Muscle layer of colon (tissue), 2 donors: Measurements from ENCODE around the gene BMP5.

Experiments used
- H3K27ac ChIP-seq: one replicate; pipeline ENCODE4 v1.7.0; 2013; ENCODE audit warnings: low read depth, mild to moderate bottlenecking, low read length, moderate library complexity
- H3K27me3 ChIP-seq, 2 donors: one replicate each; pipeline ENCODE4 v1.7.0; 2013; ENCODE audit warnings: low read length in 2 of 2, mild to moderate bottlenecking in 2 of 2; ENCODE audit not compliant: insufficient read depth in 2 of 2, control insufficient read depth in 1 of 2
- H3K36me3 ChIP-seq: one replicate; pipeline ENCODE4 v1.7.0; 2013; ENCODE audit warnings: mild to moderate bottlenecking, low read length; ENCODE audit not compliant: insufficient read depth
- H3K4me1 ChIP-seq: one replicate; pipeline ENCODE4 v1.7.0; 2013; ENCODE audit warnings: mild to moderate bottlenecking, low read length; ENCODE audit not compliant: insufficient read depth
- H3K4me3 ChIP-seq, 2 donors: one replicate each; pipeline ENCODE4 v1.7.0; 2013; ENCODE audit warnings: low read length in 2 of 2, low read depth in 1 of 2, mild to moderate bottlenecking in 1 of 2, moderate library complexity in 1 of 2
- H3K9ac ChIP-seq: one replicate; pipeline ENCODE4 v1.7.0; 2013; ENCODE audit warnings: low read length
- H3K9me3 ChIP-seq: one replicate; pipeline ENCODE4 v1.7.0; 2013; ENCODE audit warnings: mild to moderate bottlenecking, low read length
- donor health status: abdominal sarcoma.
- donor health status: Adenocarcinoma of cecum.

Gene BMP5

GRCh38 chr6:55898342-55898741 is 23.0 kb upstream of the BMP5 start:
- H3K27me3 ChIP-seq: no peaks in the 10 kb centered on the region
- no peaks in the 10 kb centered on the region for H3K36me3 ChIP-seq
- H3K9me3 ChIP-seq: no peaks in the 10 kb centered on the region
- no peak overlapping the region for H3K9ac ChIP-seq
- no peak overlapping the region for H3K27ac ChIP-seq
- no peak overlapping the region for H3K4me3 ChIP-seq
- H3K4me1 ChIP-seq: no peaks in the 10 kb centered on the region

GRCh38 chr6:55897346-55897745 is 22.0 kb upstream of the BMP5 start:
- H3K4me1 ChIP-seq: no peaks in the 10 kb centered on the region
- no peaks in the 10 kb centered on the region for H3K36me3 ChIP-seq
- H3K9me3 ChIP-seq: no peaks in the 10 kb centered on the region
- H3K9ac ChIP-seq: no peak overlapping the region
- no peak overlapping the region for H3K4me3 ChIP-seq
- no peaks in the 10 kb centered on the region for H3K27me3 ChIP-seq
- no peak overlapping the region for H3K27ac ChIP-seq

GRCh38 chr6:55895972-55896730 is 20.8 kb upstream of the BMP5 start:
- H3K9me3 ChIP-seq: no peaks in the 10 kb centered on the region
- H3K36me3 ChIP-seq: no peaks in the 10 kb centered on the region

GRCh38 chr6:55892749-55893357 is 17.5 kb upstream of the BMP5 start:
- no peaks in the 10 kb centered on the region for H3K4me1 ChIP-seq
- no peaks in the 10 kb centered on the region for H3K36me3 ChIP-seq
- H3K27me3 ChIP-seq: no peaks in the 10 kb centered on the region
- H3K4me3 ChIP-seq: no peak overlapping the region
- no peak overlapping the region for H3K9ac ChIP-seq
- H3K9me3 ChIP-seq: no peaks in the 10 kb centered on the region
- no peak overlapping the region for H3K27ac ChIP-seq

More at GRCh38 chr6:55895972-55896730, 20.8 kb upstream of the BMP5 start:
- H3K4me3 ChIP-seq: no peak overlapping the region
- H3K9ac ChIP-seq: no peak overlapping the region
- H3K27me3 ChIP-seq: no peaks in the 10 kb centered on the region
- H3K27ac ChIP-seq: no peak overlapping the region
- no peaks in the 10 kb centered on the region for H3K4me1 ChIP-seq

- Histone ChIP-seq H3K9me3 (no peaks in the 10 kb centered on the region), H3K27me3 (no peaks in the 10 kb centered on the region), H3K4me3 (no peak overlapping the region), H3K36me3 (no peaks in the 10 kb centered on the region), H3K4me1 (no peaks in the 10 kb centered on the region), H3K27ac (no peak overlapping the region), H3K9ac (no peak overlapping the region)
Observed at GRCh38 chr6:55888917-55889316, 13.5 kb upstream of the BMP5 start.

- Histone ChIP-seq H3K4me3 (no peak overlapping the region), H3K9ac (no peak overlapping the region), H3K27me3 (no peaks in the 10 kb centered on the region), H3K9me3 (no peaks in the 10 kb centered on the region), H3K27ac (no peak overlapping the region), H3K4me1 (peaks cover 8% of the 10 kb centered on the region), H3K36me3 (no peaks in the 10 kb centered on the region)
Observed at GRCh38 chr6:55886185-55886836, 10.9 kb upstream of the BMP5 start.

DNA sequence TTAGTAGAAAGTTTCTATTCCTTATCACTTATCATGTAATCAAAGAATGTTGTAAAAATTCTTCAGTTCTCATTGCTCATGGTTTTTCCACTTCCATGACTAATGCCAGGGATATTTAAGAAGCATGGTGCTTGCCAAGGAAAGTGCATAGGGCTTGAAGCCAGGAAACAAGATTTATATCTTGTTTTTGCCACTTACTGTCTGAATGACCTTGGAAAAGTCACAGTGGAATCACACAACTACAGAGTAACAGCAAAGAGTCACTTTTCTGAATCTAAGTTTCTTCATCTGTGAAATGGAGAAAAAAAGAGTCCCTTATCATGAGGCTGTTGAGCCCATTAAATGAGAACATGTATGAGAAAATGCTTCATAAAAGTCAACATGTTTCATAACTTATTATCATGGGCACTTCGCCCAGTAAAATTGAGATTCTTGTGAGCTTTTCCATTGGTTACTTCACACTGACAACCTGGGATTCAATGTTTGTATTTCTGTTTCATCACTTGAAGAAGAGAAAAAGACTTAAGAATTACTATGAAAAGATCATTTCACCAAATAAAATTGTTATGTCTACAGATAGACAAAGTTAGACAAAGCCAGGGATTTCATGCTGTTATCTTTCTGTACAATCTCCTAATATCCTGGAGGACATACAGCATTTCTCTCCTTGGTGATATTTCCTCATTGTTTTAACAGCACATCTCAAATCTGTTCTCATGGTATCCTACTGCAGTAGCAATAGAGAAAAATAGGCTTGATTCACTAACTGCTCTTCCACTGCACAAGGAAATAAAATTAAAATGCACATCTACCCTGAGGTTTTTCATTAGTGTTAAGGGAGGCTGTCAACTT is 7.6 kb upstream of the BMP5 start:
- Histone ChIP-seq H3K27me3 (no peaks in the 10 kb centered on the region), H3K4me1 (peaks cover 8% of the 10 kb centered on the region), H3K9me3 (no peaks in the 10 kb centered on the region), H3K36me3 (no peaks in the 10 kb centered on the region), H3K27ac (no peak overlapping the region), H3K9ac (no peak overlapping the region), H3K4me3 (no peak overlapping the region)

GRCh38 chr6:55877283-55877682 is 1.9 kb upstream of the BMP5 start:
- Histone ChIP-seq H3K36me3 (no peaks in the 10 kb centered on the region), H3K27me3 (no peaks in the 10 kb centered on the region), H3K9me3 (no peaks in the 10 kb centered on the region), H3K4me1 (peaks cover 1% of the 10 kb centered on the region), H3K9ac (no peak overlapping the region), H3K4me3 (no peak overlapping the region), H3K27ac (no peak overlapping the region)

GRCh38 chr6:55874316-55874715 is 1.1 kb downstream of the BMP5 start:
- no peak overlapping the region for H3K4me3 ChIP-seq
- H3K27ac ChIP-seq: no peak overlapping the region

DNA sequence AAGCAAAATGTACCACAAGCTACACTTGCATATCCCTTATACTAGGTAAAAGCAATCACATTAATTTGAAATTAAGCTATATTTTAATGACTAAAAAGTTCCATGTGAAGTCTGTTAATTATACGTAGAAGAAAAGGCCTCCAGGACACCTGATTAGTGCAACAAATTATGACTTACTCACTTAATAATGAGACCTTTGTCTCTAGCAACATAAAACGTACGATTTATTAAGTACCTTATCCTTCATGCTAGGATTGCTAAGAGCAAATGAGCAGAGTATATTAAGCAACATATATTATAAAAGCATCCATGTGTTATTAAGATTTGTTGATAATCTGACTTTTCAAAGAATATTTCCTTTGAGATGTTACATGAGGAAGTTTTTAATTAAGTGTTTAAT is 2.5 kb downstream of the BMP5 start:
- no peaks in the 10 kb centered on the region for H3K9me3 ChIP-seq
- H3K9ac ChIP-seq: no peak overlapping the region
- no peaks in the 10 kb centered on the region for H3K27me3 ChIP-seq
- no peaks in the 10 kb centered on the region for H3K36me3 ChIP-seq
- H3K27ac ChIP-seq: no peak overlapping the region
- peaks cover 10% of the 10 kb centered on the region for H3K4me1 ChIP-seq
- H3K4me3 ChIP-seq: no peak overlapping the region

More at GRCh38 chr6:55874316-55874715, 1.1 kb downstream of the BMP5 start:
- Histone ChIP-seq H3K9ac (no peak overlapping the region), H3K4me1 (no peaks in the 10 kb centered on the region), H3K27me3 (no peaks in the 10 kb centered on the region), H3K36me3 (no peaks in the 10 kb centered on the region), H3K9me3 (no peaks in the 10 kb centered on the region)

DNA sequence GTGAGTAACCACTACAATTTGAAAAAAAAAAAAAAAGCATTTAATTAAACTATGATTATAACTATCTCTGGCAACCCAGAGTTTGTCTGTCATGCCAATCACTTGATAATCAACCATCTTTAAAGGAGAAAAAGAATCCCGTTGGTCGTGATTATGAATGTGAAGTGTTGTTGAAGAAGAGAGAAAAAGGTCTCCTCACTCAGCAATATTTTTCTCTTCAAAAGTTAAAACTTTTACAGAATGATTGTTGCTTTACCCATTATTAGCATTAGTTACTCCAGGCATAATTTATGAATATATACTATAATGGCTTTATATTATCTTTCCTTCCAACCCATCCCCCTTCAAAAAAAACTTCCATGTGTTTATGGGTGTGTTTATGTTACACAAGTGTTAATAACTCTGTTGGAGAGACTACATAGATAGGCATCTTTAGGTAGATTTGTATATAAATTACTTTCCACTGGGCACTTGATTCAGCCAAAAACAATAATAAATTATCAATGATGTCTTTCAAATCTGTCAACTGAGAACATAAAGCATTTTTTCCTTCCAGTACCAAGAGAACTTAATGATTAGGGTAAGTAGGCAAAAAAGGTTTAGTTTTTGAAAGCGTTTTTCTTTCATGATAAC is 5.1 kb downstream of the BMP5 start:
- H3K9ac ChIP-seq: no peak overlapping the region
- H3K9me3 ChIP-seq: no peaks in the 10 kb centered on the region
- H3K4me1 ChIP-seq: peaks cover 10% of the 10 kb centered on the region
- H3K27me3 ChIP-seq: no peaks in the 10 kb centered on the region
- H3K4me3 ChIP-seq: no peak overlapping the region
- H3K36me3 ChIP-seq: no peaks in the 10 kb centered on the region
- no peak overlapping the region for H3K27ac ChIP-seq
